Ureter (tissue), 1 donor: ENCODE results near the gene HLCS. TPM values are rescaled to one million over a fixed set of nuclear protein-coding genes. Genes with fewer than 3 reads are reported as not detected.
"Not testable (repeated sequence)": the region's sequence is repeated elsewhere in the genome, so short reads cannot be mapped to it uniquely, and the experiment has no call there.

Experiments used
- DNase-seq: peaks from one replicate; pipeline ENCODE4 v3.0.0-alpha.2; 2020; ENCODE audit warnings: low spot score
- total RNA-seq: library from RNA; stranded (reverse); gene quantifications from one replicate; pipeline ENCODE4 v1.2.4, GENCODE V29; 2023
- donor health status: DM: yes; HTN: yes; CAD: no.

Gene HLCS
- 37.4 TPM for total RNA-seq

- peak; percentile 71 for DNase-seq
Measured at GRCh38 chr21:36966066-36966820, at the start of gene HLCS. HLCS (minus strand) TSS chr21:36966669; CDS start chr21:36966638, 31 bp downstream.

DNA sequence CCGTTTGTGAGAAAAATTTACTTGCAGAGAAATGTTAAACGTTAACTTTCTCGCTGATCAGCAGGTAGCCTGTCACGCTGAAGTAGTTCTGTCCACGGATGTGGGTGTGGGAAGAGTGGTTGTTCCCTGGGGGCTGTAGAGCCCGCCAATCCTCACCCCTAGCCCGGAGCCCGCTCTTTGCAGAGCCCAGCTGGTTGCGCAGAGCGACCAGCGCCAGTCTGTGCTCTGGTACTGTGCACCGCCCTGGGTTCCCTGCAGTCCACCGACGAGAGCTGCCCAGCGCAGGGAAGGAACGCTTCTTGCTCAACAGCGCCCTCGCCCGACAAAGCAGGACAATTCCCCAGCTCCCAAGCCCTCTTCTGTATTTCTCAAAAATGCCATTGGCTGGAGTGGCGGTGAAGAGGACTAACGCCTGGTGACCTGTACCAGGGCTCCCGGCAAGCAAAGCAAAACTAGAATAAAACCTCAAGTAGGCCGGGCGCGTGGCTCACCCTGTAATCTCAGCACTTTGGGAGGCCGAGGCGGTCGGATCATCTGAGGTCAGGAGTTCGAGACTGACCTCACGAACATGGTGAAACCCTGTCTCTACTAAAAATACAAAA, 43.4 kb upstream of the HLCS start:
- DNase-seq: peak; percentile 85

- no peak for DNase-seq
Measured at GRCh38 chr21:37008724-37009123, 42.3 kb upstream of the HLCS start.

DNA sequence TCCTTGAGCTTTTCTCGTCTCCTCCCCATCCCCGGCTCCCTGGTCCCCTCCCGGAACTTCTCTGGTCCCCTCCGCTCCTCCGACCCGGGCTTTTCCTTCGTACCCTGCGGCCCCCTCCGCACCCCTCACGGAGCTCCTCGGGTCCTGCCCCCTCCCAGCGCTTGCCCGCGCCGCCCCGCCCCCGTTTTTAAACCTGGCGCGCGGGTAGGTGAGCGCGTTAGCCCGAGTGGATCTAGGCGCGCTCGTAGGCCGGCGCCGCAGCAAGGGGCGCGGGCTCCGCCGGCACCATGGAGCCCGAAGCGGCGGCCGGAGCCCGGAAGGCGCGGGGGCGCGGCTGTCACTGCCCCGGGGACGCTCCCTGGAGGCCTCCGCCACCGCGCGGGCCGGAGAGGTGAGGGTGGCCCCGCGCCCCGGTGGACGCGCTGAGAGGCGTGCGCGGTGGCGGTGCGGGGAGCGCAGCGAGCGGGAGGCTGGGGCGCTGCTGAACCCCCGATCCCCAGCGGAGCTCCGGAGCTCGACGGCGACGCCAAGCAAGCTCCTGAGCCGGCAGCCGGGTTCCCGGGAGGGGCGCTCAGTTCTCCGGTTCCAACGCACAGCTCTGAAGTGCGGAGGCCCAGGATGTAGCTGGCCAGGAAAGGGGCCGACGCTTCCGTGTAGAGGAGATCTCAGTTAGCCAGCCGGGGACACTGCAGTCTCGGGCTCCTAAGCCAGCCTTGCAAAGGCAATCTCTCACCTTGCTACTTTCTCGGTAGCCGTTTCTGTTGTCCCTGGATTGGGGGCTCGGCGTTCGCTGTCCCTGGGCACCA, 40.2 kb upstream of the HLCS start, which contains the start of gene RIPPLY3:
Gene RIPPLY3, plus strand, starts transcription at position 217 of the 806 bp plus-strand sequence. Its CDS starts 71 bp downstream, at position 288.
- no peak for DNase-seq

- no peak for DNase-seq
Measured at GRCh38 chr21:37005548-37006485, 39.3 kb upstream of the HLCS start.

DNA sequence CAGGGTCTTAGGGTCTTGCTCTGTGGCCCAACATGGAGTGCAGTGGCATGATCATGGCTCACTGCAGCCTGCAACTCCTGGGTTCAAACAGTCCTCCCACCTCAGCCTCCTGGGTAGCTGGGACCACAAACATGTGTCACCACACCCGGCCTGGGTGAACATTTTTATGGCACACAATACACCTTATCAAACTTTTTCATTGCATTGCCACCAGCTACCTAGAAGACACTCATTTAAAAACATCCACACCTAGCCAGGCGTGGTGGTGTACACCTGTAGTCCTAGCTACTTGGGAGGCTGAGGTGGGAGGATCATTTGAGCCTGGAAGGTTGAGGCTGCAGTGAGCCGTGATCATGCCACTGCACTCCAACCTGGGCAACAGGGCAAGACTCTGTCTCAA, 37.4 kb upstream of the HLCS start:
- DNase-seq: not testable (repeated sequence)

- DNase-seq: not testable (repeated sequence)
Measured at GRCh38 chr21:37002851-37003250, 36.4 kb upstream of the HLCS start.

GRCh38 chr21:37001441-37001840, 35.0 kb upstream of the HLCS start:
- no peak for DNase-seq

- DNase-seq: no peak
Measured at GRCh38 chr21:37000381-37000780, 33.9 kb upstream of the HLCS start.

DNA sequence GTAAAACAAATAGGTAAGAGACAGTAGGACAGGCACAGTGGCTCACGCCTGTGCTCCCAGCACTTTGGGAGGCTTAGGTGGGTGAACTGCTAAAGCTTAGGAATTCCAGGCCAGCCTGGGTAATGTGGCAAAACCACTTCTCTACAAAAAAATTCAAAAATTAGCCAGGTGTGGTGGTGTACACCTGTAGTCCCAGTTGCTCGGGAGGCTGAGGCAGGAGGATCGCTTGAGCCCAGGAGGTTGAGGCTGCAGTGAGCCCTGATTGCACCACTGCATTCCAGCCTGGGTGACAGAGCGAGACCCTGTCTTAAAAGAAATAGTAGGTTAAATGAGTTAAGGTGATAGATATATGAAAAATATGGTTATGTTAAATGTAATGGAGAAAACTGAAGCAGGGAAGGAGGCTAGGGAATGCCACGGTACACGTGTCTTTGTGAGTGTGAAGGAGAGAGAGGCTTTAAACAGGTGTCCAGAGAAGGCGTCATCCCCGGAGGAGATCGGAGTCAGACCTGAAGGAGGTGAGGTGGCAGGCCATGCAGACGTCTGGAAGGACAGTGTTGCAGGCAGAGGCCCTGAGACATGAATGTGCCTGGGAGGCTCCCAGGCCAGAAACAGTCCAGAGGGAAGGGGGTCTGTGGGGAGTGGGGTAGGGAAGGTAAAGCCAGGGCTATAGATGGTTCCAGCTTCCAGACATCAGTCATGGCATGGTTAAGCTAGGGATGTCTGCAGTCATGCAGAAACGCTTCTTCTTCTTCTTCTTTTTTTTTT, 32.8 kb upstream of the HLCS start:
- DNase-seq: no peak

DNA sequence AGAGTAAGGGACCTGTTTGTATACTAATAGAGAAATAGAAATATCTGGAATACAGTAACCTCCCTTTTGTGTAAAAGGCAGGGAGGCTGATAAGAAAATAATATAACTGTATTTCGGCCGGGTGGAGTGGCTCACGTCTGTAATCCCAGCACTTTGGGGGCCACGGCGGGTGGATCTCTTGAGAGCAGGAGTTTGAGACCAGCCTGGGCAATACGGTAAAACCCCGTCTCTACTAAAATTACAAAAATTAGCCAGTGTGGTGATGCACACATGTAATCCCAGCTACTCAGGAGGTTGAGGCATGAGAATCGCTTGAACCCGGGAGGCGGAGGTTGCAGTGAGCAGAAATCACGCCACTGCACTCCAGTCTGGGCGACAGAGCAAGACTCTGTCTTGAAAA, 28.8 kb upstream of the HLCS start:
- DNase-seq: not testable (repeated sequence)

DNA sequence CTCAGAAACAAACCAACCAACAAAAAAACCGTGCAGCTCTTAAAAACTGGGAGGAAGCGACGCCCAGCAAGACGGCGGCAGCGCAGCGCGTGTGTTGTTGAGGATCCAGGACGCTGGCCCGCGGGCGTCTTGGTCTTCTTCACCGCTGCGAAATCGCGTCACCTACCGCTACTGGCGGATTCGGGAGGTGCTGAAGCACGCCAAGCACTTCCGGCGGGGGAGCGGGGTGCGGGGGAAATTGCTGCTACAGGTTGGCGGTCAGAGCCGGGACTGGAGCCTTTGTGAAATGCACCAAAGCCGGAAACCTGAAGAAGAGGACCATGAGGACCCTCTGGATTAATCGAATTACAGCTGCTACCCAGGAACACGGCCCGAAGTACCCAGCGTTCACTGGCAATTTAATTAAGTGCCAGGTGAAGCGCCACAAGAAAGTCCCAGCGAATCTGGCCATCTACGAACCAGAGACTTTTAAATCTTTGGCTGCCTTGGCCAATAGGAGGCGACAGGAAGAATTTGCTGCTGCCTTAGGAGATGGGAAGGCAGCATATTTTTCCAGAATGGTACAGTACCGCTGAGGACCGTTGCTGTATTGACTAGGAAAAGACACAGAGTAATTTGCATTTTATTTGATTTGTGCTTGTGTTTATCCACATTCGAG, 28.2 kb upstream of the HLCS start:
- no peak for DNase-seq

- no peak for DNase-seq
Measured at GRCh38 chr21:36992671-36993070, 26.2 kb upstream of the HLCS start.

- DNase-seq: no peak
Measured at GRCh38 chr21:36990508-36991205, 24.2 kb upstream of the HLCS start.

DNA sequence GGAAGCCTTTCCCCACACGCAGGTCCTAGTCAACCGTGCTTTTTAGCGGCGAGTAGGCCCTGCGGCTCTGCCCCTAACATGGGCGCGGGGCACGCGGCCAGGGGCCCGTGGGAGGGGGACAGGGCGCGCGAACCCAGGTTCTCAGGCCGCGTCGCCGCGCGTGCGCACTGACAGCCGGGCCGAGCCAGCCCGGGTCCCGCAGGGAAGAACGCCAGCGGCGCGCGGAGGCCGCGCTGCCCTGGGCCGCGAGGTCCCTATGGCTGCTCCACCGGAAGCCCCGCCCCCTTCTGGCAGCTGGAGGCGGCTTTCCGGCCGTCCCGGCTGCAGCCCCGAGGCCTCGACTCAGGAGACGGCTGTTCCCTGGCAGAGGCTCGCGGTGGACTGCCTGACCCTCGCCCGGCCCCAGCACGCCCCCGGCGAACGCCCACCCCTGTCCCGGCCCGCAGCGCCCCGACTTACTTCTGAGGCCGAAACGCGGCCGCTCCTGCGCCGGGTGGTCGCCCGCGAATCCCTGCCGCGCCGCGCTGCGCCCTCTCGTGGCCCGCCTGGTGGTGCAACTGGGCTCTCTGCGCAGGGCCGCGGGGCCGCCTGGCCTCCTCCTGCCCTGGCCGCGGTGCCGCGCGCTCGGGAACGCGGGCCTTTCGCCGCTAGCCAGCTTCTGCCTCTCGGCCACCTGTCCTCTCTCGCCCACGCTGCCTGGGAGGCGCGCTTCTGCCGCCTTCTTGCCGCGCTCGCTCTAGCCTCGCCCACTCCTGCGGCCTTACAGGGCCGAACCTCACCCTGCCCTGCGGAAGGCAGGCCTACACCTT, 23.4 kb upstream of the HLCS start:
- peak; percentile 92 for DNase-seq

DNA sequence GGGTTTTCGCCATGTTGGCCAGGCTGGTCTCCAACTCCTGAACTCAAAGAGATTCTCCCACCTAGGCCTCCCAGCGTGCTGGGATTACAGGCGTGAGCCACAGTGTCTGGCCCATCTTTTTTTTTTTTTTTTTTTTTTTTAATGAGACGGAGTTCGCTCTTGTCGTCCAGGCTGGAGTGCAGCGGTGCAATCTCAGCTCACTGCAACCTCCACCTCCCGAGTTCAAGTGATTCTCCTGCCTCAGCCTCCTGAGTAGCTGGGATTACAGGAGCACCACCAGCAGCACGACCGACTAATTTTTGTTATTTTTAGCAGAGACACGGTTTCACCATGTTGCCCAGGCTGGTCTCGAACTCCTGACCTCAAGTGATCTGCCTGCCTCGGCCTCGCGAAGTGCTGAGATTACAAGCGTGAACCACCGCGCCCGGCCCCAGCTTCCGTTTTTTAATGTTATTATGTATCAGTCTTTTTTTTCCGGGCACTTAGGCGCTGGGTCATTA, 22.8 kb upstream of the HLCS start:
- not testable (repeated sequence) for DNase-seq

GRCh38 chr21:36988536-36988935, 22.1 kb upstream of the HLCS start:
- DNase-seq: no peak

GRCh38 chr21:36987845-36988244, 21.4 kb upstream of the HLCS start:
- no peak for DNase-seq
